GM12878 (cell line): ENCODE data around the gene DACH2. TPM values are rescaled to one million over a fixed set of nuclear protein-coding genes. Genes with fewer than 3 reads are reported as not detected.

Experiments
- ATAC-seq: fragments of 200-7000 bp; cut with Tn5 transposase; 3 replicates; pipeline ENCODE4 v1.9.1; 2020; ENCODE audit warnings: mild to moderate bottlenecking, moderate library complexity
- BruUV-seq: library from RNA; stranded (reverse); fragments of 400-500 nt; replicated peaks from 2 replicates; lab custom pipeline; 2021; lab: Mats Ljungman, UMichigan
- CTCF ChIA-PET: fragments of 300-600 bp; sonication (Branson Sonifier 250); formaldehyde crosslinking; extraction: SDS; loops from one replicate; lab custom pipeline; 2021; ENCODE audit warnings: inconsistent platforms; lab: Yijun Ruan, JAX
- POLR2A ChIA-PET: fragments of 350-600 bp; formaldehyde crosslinking; extraction: SDS; loops from one replicate; lab custom pipeline; 2021; ENCODE audit warnings: inconsistent platforms; lab: Charles Lee
- RAD21 ChIA-PET: fragments of 300-600 bp; sonication (Branson Sonifier 250); formaldehyde crosslinking; loops from one replicate; lab custom pipeline; 2023; ENCODE audit warnings: antibody characterized with exemption; ENCODE audit not compliant: unreplicated experiment; lab: Charles Lee
- SMC1A ChIA-PET: fragments of 300-600 bp; sonication (Branson Sonifier 250); formaldehyde crosslinking; loops from one replicate; lab custom pipeline; 2023; ENCODE audit not compliant: unreplicated experiment, uncharacterized antibody; lab: Charles Lee
- DNase-seq: peaks from one replicate; pipeline ENCODE4 v3.0.0-alpha.2; 2011; ENCODE audit warnings: low read depth, low spot score
- FAIRE-seq: peaks from 3 replicates; lab custom pipeline; 2011; peaks lifted over from hg19 to GRCh38; lab: Jason Lieb, UNC
- H2AFZ ChIP-seq: 2 replicates; pipeline ENCODE4 v1.6.0; 2011; ENCODE audit warnings: low read depth, low read length, control low read depth; ENCODE audit not compliant: control insufficient read depth
- H3K27ac ChIP-seq: 2 replicates; pipeline ENCODE4 v1.5.1; 2011; ENCODE audit warnings: control low read depth; ENCODE audit not compliant: control insufficient read depth, insufficient read depth
- H3K27me3 ChIP-seq, 2 experiments: replicated peaks in 1 of 2; 2 replicates each; pipeline versions ENCODE4 v1.6.0 to v1.6.1; 2011; ENCODE audit warnings: low read length in 1 of 2; ENCODE audit not compliant: control insufficient read depth in 2 of 2, insufficient read depth in 2 of 2
- H3K36me3 ChIP-seq, 2 experiments: 2 replicates each; pipeline ENCODE4 v1.5.1; 2011; ENCODE audit warnings: low read length in 1 of 2; ENCODE audit not compliant: control insufficient read depth in 2 of 2, insufficient read depth in 2 of 2
- H3K4me1 ChIP-seq: 2 replicates; pipeline ENCODE4 v1.6.1; 2011; ENCODE audit warnings: mild to moderate bottlenecking, low read length, moderate library complexity, mixed read lengths; ENCODE audit not compliant: control insufficient read depth, insufficient read depth
- H3K4me2 ChIP-seq: 2 replicates; pipeline ENCODE4 v1.6.0; 2011; ENCODE audit warnings: control low read depth; ENCODE audit not compliant: control insufficient read depth, insufficient read depth
- H3K4me3 ChIP-seq: fragments of 200-600 bp; sonication (generic); 2 replicates; pipeline ENCODE4 v1.5.1; 2016
- H3K79me2 ChIP-seq: 2 replicates; pipeline ENCODE4 v1.6.0; 2011; ENCODE audit warnings: low read length; ENCODE audit not compliant: control insufficient read depth, insufficient read depth
- H3K9ac ChIP-seq: 2 replicates; pipeline ENCODE4 v1.8.0; 2011; ENCODE audit warnings: low read length, control low read depth, mixed read lengths; ENCODE audit not compliant: control insufficient read depth, insufficient read depth
- H3K9me3 ChIP-seq: replicated peaks from 3 replicates; pipeline ENCODE4 v1.5.1; 2011; ENCODE audit warnings: mild to moderate bottlenecking, low read length; ENCODE audit not compliant: control insufficient read depth, insufficient read depth
- H4K20me1 ChIP-seq: 2 replicates; pipeline ENCODE4 v1.6.0; 2011; ENCODE audit not compliant: control insufficient read depth, insufficient read depth
- E2F8 ChIP-seq: fragments of 450-650 bp; IDR thresholded peaks from 2 replicates; pipeline ENCODE4 v1.6.1; 2018; ENCODE audit warnings: mild to moderate bottlenecking, low read depth, moderate library complexity; ENCODE audit not compliant: partially characterized antibody
- FOXM1 ChIP-seq: IDR thresholded peaks from 2 replicates; pipeline ENCODE4 v1.6.1; 2012; ENCODE audit warnings: low read depth, mild to moderate bottlenecking, inconsistent platforms, low read length, moderate library complexity
- NR2C1 ChIP-seq: fragments of 450-650 bp; IDR thresholded peaks from 2 replicates; pipeline ENCODE4 v1.6.1; 2017; ENCODE audit warnings: antibody characterized with exemption, mild to moderate bottlenecking, moderate library complexity
- POLR2AphosphoS2 ChIP-seq: IDR thresholded peaks from 2 replicates; pipeline ENCODE4 v1.6.1; 2011; ENCODE audit warnings: low read depth, mild to moderate bottlenecking, low read length, improper control_type of control experiment, moderate library complexity
- RB1 ChIP-seq: fragments of 450-650 bp; formaldehyde crosslinking; IDR thresholded peaks from 2 replicates; pipeline ENCODE4 v1.6.1; 2017; ENCODE audit warnings: mild to moderate bottlenecking, borderline replicate concordance
- RFX5 ChIP-seq: IDR thresholded peaks from 2 replicates; pipeline ENCODE4 v1.6.1; 2011; ENCODE audit warnings: low read depth, low read length, improper control_type of control experiment
- SREBF1 ChIP-seq: IDR thresholded peaks from 2 replicates; pipeline ENCODE4 v1.6.1; 2012; ENCODE audit warnings: mild to moderate bottlenecking, low read length
- ZNF207 ChIP-seq: fragments of 450-650 bp; IDR thresholded peaks from 2 replicates; pipeline ENCODE4 v1.6.1; 2014; ENCODE audit warnings: antibody characterized with exemption, mild to moderate bottlenecking, borderline replicate concordance
- ZNF24 ChIP-seq: fragments of 450-650 bp; IDR thresholded peaks from 2 replicates; pipeline ENCODE4 v1.6.1; 2017; ENCODE audit warnings: antibody characterized with exemption, mild to moderate bottlenecking
- in situ Hi-C: fragments of 300-500 bp; cut with MboI; formaldehyde crosslinking; loops from 9 replicates; pipeline ENCODE4 v1.14.3; 2018; ENCODE audit warnings: mixed read lengths
- intact Hi-C: fragments of 100-400 bp; cut with micrococcal nuclease; formaldehyde crosslinking; loops from one replicate; pipeline ENCODE4 v1.14.2; 2022; ENCODE audit not compliant: unreplicated experiment
- polyA plus RNA-seq, 11 experiments: library from polyadenylated mRNA; depleted of rRNA in 4 of 11; unstranded in 6 of 11; stranded (reverse) in 5 of 11; fragments of >200 nt; fragmentation: Nextera tagmentation in 4 of 11; fragmentation: Illumina TruSeq in 1 of 11; extraction: Ambion mirVana in 4 of 11; extraction: Trizol in 1 of 11; gene quantifications; 1 replicate in 1 of 11; 2 replicates in 10 of 11; pipeline versions ENCODE4 v1.2.1 to v1.2.3, GENCODE V29; 2011 to 2016; ENCODE audit warnings: inconsistent platforms in 2 of 11, missing spikeins in 2 of 11, low read depth in 1 of 11
- total RNA-seq, 4 experiments: library from RNA; depleted of rRNA in 3 of 4; stranded (reverse); fragments of >200 nt in 3 of 4; fragmentation: Illumina TruSeq in 1 of 4; extraction: Trizol in 1 of 4; gene quantifications; 2 replicates each; pipeline versions ENCODE4 v1.2.1 to v1.2.3, GENCODE V29; 2013 to 2021

DACH2 gene
- total and polyA plus RNA-seq, 10 of the 15 experiments (the other 5 are each of a cell fraction or from before 2014, with no cell fraction given): 0.03 to 0.19 (median 0.07) TPM; not detected in 6

- no peaks in the 10 kb centered on the region for H4K20me1 ChIP-seq
- intact Hi-C loops (no loop called here), in situ Hi-C loops (no loop called here)
- H2AFZ ChIP-seq: no peak overlapping the region
- no peak overlapping the region for H3K27ac ChIP-seq
- POLR2A ChIA-PET: no interaction called here
- no peaks in the 10 kb centered on the region for H3K27me3 ChIP-seq
- CTCF ChIA-PET: no interaction called here
- ATAC-seq: no peak
- no peak overlapping the region for H3K4me3 ChIP-seq
- H3K36me3 ChIP-seq: no peaks in the 10 kb centered on the region
- TF ChIP-seq SREBF1: no peak
- TF ChIP-seq E2F8: no peak
- no peak for TF ChIP-seq ZNF24
- no peak for TF ChIP-seq NR2C1
- TF ChIP-seq POLR2AphosphoS2: no peak
- no peak for TF ChIP-seq FOXM1
- no peak for TF ChIP-seq RFX5
- TF ChIP-seq ZNF207: no peak
- no peak for TF ChIP-seq RB1
- TF ChIP-seq, all 136 proteins: peak for 0
- no TSS peak for BruUV-seq
- no peaks in the 10 kb centered on the region for H3K9me3 ChIP-seq
- ChIA-PET RAD21 (no interaction called here), SMC1A (no interaction called here)
- H3K4me2 ChIP-seq: no peak overlapping the region
- H3K4me1 ChIP-seq: no peaks in the 10 kb centered on the region
- FAIRE-seq (no peak), DNase-seq (no peak)
- H3K79me2 ChIP-seq: no peaks in the 10 kb centered on the region
- no peak overlapping the region for H3K9ac ChIP-seq
Measured at GRCh38 chrX:86379209-86379608, 231.0 kb downstream of the DACH2 start.
